Loucy (cell line): Measurements from ENCODE around the gene SHC3.

Source experiments
- H2AFZ ChIP-seq: fragments of 200-600 bp; sonication (generic); 2 replicates; pipeline ENCODE4 v1.6.0; 2016; ENCODE audit warnings: antibody characterized with exemption, mild to moderate bottlenecking, low read length, moderate library complexity
- H3F3A ChIP-seq: fragments of 200-600 bp; 2 replicates; pipeline ENCODE4 v1.6.0; 2016; ENCODE audit warnings: antibody characterized with exemption, low read depth, mild to moderate bottlenecking
- H3K27me3 ChIP-seq: fragments of 200-600 bp; sonication (generic); 2 replicates; pipeline ENCODE4 v1.6.1; 2014; ENCODE audit warnings: low read length, mild to moderate bottlenecking; ENCODE audit not compliant: insufficient read depth, poor library complexity, severe bottlenecking
- H3K36me3 ChIP-seq: fragments of 200-600 bp; sonication (generic); 2 replicates; pipeline ENCODE4 v1.6.1; 2016; ENCODE audit warnings: low read length; ENCODE audit not compliant: insufficient read depth
- H3K4me1 ChIP-seq: fragments of 200-600 bp; sonication (generic); 2 replicates; pipeline ENCODE4 v1.5.1; 2014; ENCODE audit warnings: low read length, mild to moderate bottlenecking; ENCODE audit not compliant: insufficient read depth, poor library complexity, severe bottlenecking
- H3K4me2 ChIP-seq: fragments of 200-600 bp; sonication (generic); 2 replicates; pipeline ENCODE4 v1.6.0; 2014; ENCODE audit warnings: antibody characterized with exemption, low read length, low read depth, mild to moderate bottlenecking; ENCODE audit not compliant: poor library complexity, severe bottlenecking
- H3K4me3 ChIP-seq: fragments of 200-600 bp; sonication (generic); 2 replicates; pipeline ENCODE4 v1.5.1; 2014; ENCODE audit warnings: low read length, mild to moderate bottlenecking, mixed read lengths; ENCODE audit not compliant: poor library complexity, severe bottlenecking
- H3K79me2 ChIP-seq: fragments of 200-600 bp; sonication (generic); 2 replicates; pipeline ENCODE4 v1.6.1; 2014; ENCODE audit warnings: low read length; ENCODE audit not compliant: insufficient read depth
- H3K9ac ChIP-seq: fragments of 200-600 bp; sonication (generic); 2 replicates; pipeline ENCODE4 v1.6.0; 2014; ENCODE audit warnings: mild to moderate bottlenecking, low read depth, low read length, moderate library complexity; ENCODE audit not compliant: poor library complexity, severe bottlenecking
- H3K9me2 ChIP-seq: fragments of 200-600 bp; sonication (generic); replicated peaks from 2 replicates; pipeline ENCODE4 v1.6.1; 2016; ENCODE audit warnings: low read depth, low read length, mixed read lengths
- H3K9me3 ChIP-seq: fragments of 200-600 bp; sonication (generic); 2 replicates; pipeline ENCODE4 v1.6.1; 2014; ENCODE audit warnings: mild to moderate bottlenecking, antibody characterized with exemption, low read length, low read depth; ENCODE audit not compliant: insufficient read depth
- H4K20me1 ChIP-seq: fragments of 200-600 bp; sonication (generic); 2 replicates; pipeline ENCODE4 v1.6.0; 2014; ENCODE audit warnings: antibody characterized with exemption, low read length, mild to moderate bottlenecking; ENCODE audit not compliant: insufficient read depth, poor library complexity, severe bottlenecking
- EZH2phosphoT487 ChIP-seq: fragments of 200-600 bp; IDR thresholded peaks from 2 replicates; pipeline ENCODE4 v1.6.1; 2018; ENCODE audit warnings: antibody characterized with exemption, mild to moderate bottlenecking, moderate library complexity, borderline replicate concordance
- TF ChIP-seq, protein P1 (sequence below): fragments of 200-600 bp; sonication (generic); conservative IDR thresholded peaks from 2 replicates; pipeline ENCODE4 v1.5.1; 2014; ENCODE audit warnings: mild to moderate bottlenecking, antibody characterized with exemption, low read length

The SHC3 gene

DNA sequence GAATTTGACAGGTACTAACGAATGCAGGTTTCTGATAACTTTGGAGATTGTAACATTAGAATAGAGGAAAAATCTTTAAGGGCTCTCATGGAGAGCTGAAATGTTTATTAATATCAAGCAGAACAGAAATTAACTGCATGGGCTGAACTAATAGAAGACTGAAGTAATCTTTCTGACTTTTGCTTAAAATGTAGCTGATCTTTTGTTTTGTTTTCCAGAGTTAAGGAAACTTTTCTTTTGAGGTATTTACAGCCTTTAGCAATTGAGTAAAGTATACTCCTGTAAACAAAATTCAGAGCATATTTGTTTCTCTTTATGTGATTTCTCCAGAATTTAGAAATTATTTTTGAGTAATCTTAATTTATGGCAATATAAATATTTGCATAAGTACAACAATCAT lies 43.9 kb downstream of the SHC3 start:
- no peak overlapping the region for H3K4me2 ChIP-seq

DNA sequence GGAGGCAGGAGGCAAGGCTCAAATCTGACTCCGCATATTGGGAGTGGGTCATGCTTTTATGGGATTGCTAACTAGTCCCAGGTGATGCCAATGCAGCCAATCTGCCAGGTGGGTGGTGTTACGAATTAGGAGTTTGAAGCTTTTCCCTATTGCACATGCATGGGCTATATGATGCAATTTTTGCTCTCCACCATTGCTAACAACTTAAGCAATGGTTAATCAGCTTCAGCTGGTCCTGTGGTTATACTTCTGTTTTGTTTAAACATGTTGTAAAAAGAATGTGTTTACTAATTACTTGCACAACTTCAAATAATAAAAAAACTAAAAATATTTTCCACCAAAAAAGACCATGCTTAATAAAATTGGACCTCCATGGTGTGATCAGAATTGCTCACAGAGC lies 55.7 kb downstream of the SHC3 start:
- no peaks in the 10 kb centered on the region; the same call in 1 of the 2 replicates for H3K9me3 ChIP-seq
- no peaks in the 10 kb centered on the region for H3K79me2 ChIP-seq
- no peaks in the 10 kb centered on the region for H3F3A ChIP-seq

More for the DNA sequence above, 43.9 kb downstream of the SHC3 start:
- no peaks in the 10 kb centered on the region for H3K4me1 ChIP-seq
- no peaks in the 10 kb centered on the region for H3K27me3 ChIP-seq
- H3K36me3 ChIP-seq, result no peaks in the 10 kb centered on the region
- H3F3A ChIP-seq, result no peaks in the 10 kb centered on the region
- H2AFZ ChIP-seq, result no peak overlapping the region
- H3K79me2 ChIP-seq, result no peaks in the 10 kb centered on the region
- no peak overlapping the region for H3K9ac ChIP-seq
- no peaks in the 10 kb centered on the region for H3K9me2 ChIP-seq
- H3K9me3 ChIP-seq, result peaks cover 6% of the 10 kb centered on the region; the same call in 1 of the 2 replicates
- no peak overlapping the region for H3K4me3 ChIP-seq
- TF ChIP-seq, protein P1, sequence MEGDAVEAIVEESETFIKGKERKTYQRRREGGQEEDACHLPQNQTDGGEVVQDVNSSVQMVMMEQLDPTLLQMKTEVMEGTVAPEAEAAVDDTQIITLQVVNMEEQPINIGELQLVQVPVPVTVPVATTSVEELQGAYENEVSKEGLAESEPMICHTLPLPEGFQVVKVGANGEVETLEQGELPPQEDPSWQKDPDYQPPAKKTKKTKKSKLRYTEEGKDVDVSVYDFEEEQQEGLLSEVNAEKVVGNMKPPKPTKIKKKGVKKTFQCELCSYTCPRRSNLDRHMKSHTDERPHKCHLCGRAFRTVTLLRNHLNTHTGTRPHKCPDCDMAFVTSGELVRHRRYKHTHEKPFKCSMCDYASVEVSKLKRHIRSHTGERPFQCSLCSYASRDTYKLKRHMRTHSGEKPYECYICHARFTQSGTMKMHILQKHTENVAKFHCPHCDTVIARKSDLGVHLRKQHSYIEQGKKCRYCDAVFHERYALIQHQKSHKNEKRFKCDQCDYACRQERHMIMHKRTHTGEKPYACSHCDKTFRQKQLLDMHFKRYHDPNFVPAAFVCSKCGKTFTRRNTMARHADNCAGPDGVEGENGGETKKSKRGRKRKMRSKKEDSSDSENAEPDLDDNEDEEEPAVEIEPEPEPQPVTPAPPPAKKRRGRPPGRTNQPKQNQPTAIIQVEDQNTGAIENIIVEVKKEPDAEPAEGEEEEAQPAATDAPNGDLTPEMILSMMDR, result no peak
- no peak for TF ChIP-seq EZH2phosphoT487
- no peaks in the 10 kb centered on the region for H4K20me1 ChIP-seq

DNA sequence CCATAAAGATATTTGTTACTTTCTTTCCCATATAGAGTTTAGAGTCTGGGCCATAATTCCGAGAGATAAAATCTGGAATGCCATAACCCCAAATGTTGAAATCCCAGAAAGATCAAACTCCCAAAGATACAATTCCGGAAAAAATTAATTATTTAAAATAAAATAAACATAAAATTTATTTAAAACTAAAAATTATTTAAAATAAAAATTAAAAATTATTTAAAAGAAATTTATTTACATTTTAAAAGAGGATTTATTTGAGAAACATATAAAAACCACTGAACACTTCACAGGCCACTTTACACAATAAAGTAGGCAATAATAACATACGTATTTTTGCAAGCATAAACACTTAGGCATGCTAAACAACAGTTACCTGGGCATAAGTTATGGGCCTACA lies 57.9 kb downstream of the SHC3 start:
- H3K9ac ChIP-seq, result no peak overlapping the region
- no peaks in the 10 kb centered on the region for H3F3A ChIP-seq
- H3K9me2 ChIP-seq, result no peaks in the 10 kb centered on the region
- H3K9me3 ChIP-seq, result no peaks in the 10 kb centered on the region
- H2AFZ ChIP-seq, result no peak overlapping the region
- H3K4me3 ChIP-seq, result no peak overlapping the region
- no peak overlapping the region for H3K4me2 ChIP-seq
- TF ChIP-seq, protein P1, result no peak
- TF ChIP-seq EZH2phosphoT487, result no peak
- no peaks in the 10 kb centered on the region for H3K79me2 ChIP-seq
- no peaks in the 10 kb centered on the region for H3K27me3 ChIP-seq
- no peaks in the 10 kb centered on the region for H4K20me1 ChIP-seq
- H3K36me3 ChIP-seq, result no peaks in the 10 kb centered on the region
- no peaks in the 10 kb centered on the region for H3K4me1 ChIP-seq

More for the DNA sequence above, 55.7 kb downstream of the SHC3 start:
- TF ChIP-seq EZH2phosphoT487, result no peak
- TF ChIP-seq, protein P1, result no peak
- H3K4me2 ChIP-seq, result no peak overlapping the region
- H3K27me3 ChIP-seq, result no peaks in the 10 kb centered on the region
- H3K36me3 ChIP-seq, result no peaks in the 10 kb centered on the region
- no peaks in the 10 kb centered on the region for H3K4me1 ChIP-seq
- no peaks in the 10 kb centered on the region for H3K9me2 ChIP-seq
- H3K4me3 ChIP-seq, result no peak overlapping the region
- no peaks in the 10 kb centered on the region for H4K20me1 ChIP-seq
- H2AFZ ChIP-seq, result no peak overlapping the region
- no peak overlapping the region for H3K9ac ChIP-seq
